Endothelial cell of umbilical vein (primary cell): ENCODE results near the gene ATP5ME. TPM values are rescaled to one million over a fixed set of nuclear protein-coding genes. Genes with fewer than 3 reads are reported as not detected.

Experiments
- BruUV-seq: library from RNA; stranded (reverse); fragments of 400-500 nt; replicated peaks from 2 replicates; lab custom pipeline; 2021; lab: Mats Ljungman, UMichigan
- CTCF ChIA-PET: fragments of 300-600, 350-600 bp; sonication (Branson Sonifier 250); formaldehyde crosslinking; loops from one replicate; lab custom pipeline; 2021; ENCODE audit warnings: antibody characterized with exemption, inconsistent platforms; lab: Charles Lee
- POLR2A ChIA-PET: fragments of 300-600, 350-600 bp; sonication (Branson Sonifier 250); formaldehyde crosslinking; loops from one replicate; lab custom pipeline; 2021; ENCODE audit warnings: antibody characterized with exemption, inconsistent platforms; lab: Charles Lee
- DNase-seq: peaks from one replicate; pipeline ENCODE4 v3.0.0-alpha.2; 2011; ENCODE audit warnings: low read depth, low spot score
- FAIRE-seq: peaks from 2 replicates; lab custom pipeline; 2011; peaks lifted over from hg19 to GRCh38; lab: Jason Lieb, UNC
- H2AFZ ChIP-seq: 2 replicates; pipeline ENCODE4 v1.6.0; 2012; ENCODE audit warnings: low read depth, low read length, control low read depth, inconsistent platforms
- H3K27ac ChIP-seq: 2 replicates; pipeline ENCODE4 v1.5.1; 2011; ENCODE audit warnings: low read depth, mild to moderate bottlenecking, control low read depth, low read length, moderate library complexity; ENCODE audit not compliant: insufficient read depth
- H3K27me3 ChIP-seq, 2 experiments: 2 replicates each; pipeline versions ENCODE4 v1.6.0 to v1.6.1; 2011; ENCODE audit warnings: low read length in 2 of 2, mixed read lengths in 1 of 2; ENCODE audit not compliant: control insufficient read depth in 2 of 2, insufficient read depth in 2 of 2
- H3K36me3 ChIP-seq, 2 experiments: 2 replicates in 1 of 2; 3 replicates in 1 of 2; pipeline ENCODE4 v1.5.1; 2011; ENCODE audit warnings: low read length in 2 of 2, mild to moderate bottlenecking in 1 of 2, moderate library complexity in 1 of 2; ENCODE audit not compliant: control insufficient read depth in 2 of 2, insufficient read depth in 2 of 2; ENCODE audit errors: extremely low read depth in 1 of 2
- H3K4me1 ChIP-seq: 3 replicates; pipeline ENCODE4 v1.5.1; 2011; ENCODE audit warnings: mild to moderate bottlenecking, low read length; ENCODE audit not compliant: control insufficient read depth, insufficient read depth; ENCODE audit errors: extremely low read depth
- H3K4me2 ChIP-seq: 2 replicates; pipeline ENCODE4 v1.6.1; 2011; ENCODE audit warnings: low read length, control low read depth, mixed read lengths; ENCODE audit not compliant: insufficient read depth
- H3K4me3 ChIP-seq, 3 experiments: fragments of 200-600 bp in 1 of 3; sonication (generic), shearing (Covaris generic) in 1 of 3; replicated peaks in 1 of 3; 2 replicates each; pipeline ENCODE4 v1.5.1; 2011 to 2016; ENCODE audit warnings: control low read depth in 3 of 3, low read length in 3 of 3, mild to moderate bottlenecking in 2 of 3, inconsistent platforms in 1 of 3, low read depth in 1 of 3, moderate library complexity in 1 of 3; ENCODE audit not compliant: insufficient read depth in 1 of 3
- H3K79me2 ChIP-seq: 2 replicates; pipeline ENCODE4 v1.6.0; 2012; ENCODE audit warnings: low read length, inconsistent platforms; ENCODE audit not compliant: control insufficient read depth, insufficient read depth
- H3K9ac ChIP-seq: replicated peaks from 2 replicates; pipeline ENCODE3; 2011; ENCODE audit warnings: low read length, control low read depth; ENCODE audit not compliant: insufficient read depth; ENCODE audit errors: extremely low read depth
- H3K9me1 ChIP-seq: replicated peaks from 3 replicates; pipeline ENCODE4 v1.6.0; 2011; ENCODE audit warnings: mild to moderate bottlenecking, low read length; ENCODE audit not compliant: control insufficient read depth, insufficient read depth; ENCODE audit errors: extremely low read depth
- H3K9me3 ChIP-seq: replicated peaks from 2 replicates; pipeline ENCODE4 v1.5.1; 2012; ENCODE audit warnings: low read length, inconsistent platforms; ENCODE audit not compliant: control insufficient read depth, insufficient read depth
- H4K20me1 ChIP-seq: replicated peaks from 2 replicates; pipeline ENCODE3; 2011; ENCODE audit warnings: mild to moderate bottlenecking, low read length; ENCODE audit not compliant: control insufficient read depth, insufficient read depth; ENCODE audit errors: extremely low read depth
- EZH2 ChIP-seq: IDR thresholded peaks from 2 replicates; pipeline ENCODE4 v1.6.1; 2012; ENCODE audit warnings: borderline replicate concordance, low read depth, mild to moderate bottlenecking, moderate library complexity, low read length, inconsistent platforms; ENCODE audit not compliant: severe bottlenecking
- FOS ChIP-seq: IDR thresholded peaks from 2 replicates; pipeline ENCODE4 v1.6.1; 2011; ENCODE audit warnings: mild to moderate bottlenecking, low read length, moderate library complexity, borderline replicate concordance; ENCODE audit not compliant: insufficient read depth
- GATA2 ChIP-seq: IDR thresholded peaks from 2 replicates; pipeline ENCODE4 v1.7.0; 2011; ENCODE audit warnings: low read depth, mild to moderate bottlenecking, moderate library complexity, mixed read lengths, low read length; ENCODE audit not compliant: insufficient read length, insufficient read depth
- JUN ChIP-seq: IDR thresholded peaks from 2 replicates; pipeline ENCODE4 v1.6.1; 2011; ENCODE audit warnings: borderline replicate concordance, low read depth; ENCODE audit not compliant: insufficient read length, insufficient read depth
- MAX ChIP-seq: IDR thresholded peaks from 2 replicates; pipeline ENCODE4 v1.6.1; 2011; ENCODE audit not compliant: insufficient read depth, insufficient read length
- MYC ChIP-seq: IDR thresholded peaks from one replicate; pipeline ENCODE4 v1.6.1; 2011; ENCODE audit warnings: mild to moderate bottlenecking, low read depth, low read length
- POLR2A ChIP-seq: IDR thresholded peaks from 2 replicates; pipeline ENCODE4 v1.6.1; 2012; ENCODE audit warnings: low read depth, mild to moderate bottlenecking, control low read depth, low read length
- POLR2AphosphoS5 ChIP-seq: IDR thresholded peaks from 2 replicates; pipeline ENCODE4 v1.6.1; 2012; ENCODE audit warnings: low read depth, mild to moderate bottlenecking, control low read depth, low read length, moderate library complexity; ENCODE audit not compliant: insufficient read depth
- dilution Hi-C: fragments of 300-500 bp; cut with MboI; formaldehyde crosslinking; loops from one replicate; pipeline ENCODE4 v1.15.0; 2019; ENCODE audit warnings: low sequenced_read_pairs; ENCODE audit not compliant: extremely low pct_ligation_motif_present
- intact Hi-C: fragments of 100-400 bp; cut with micrococcal nuclease; formaldehyde crosslinking; loops from one replicate; pipeline ENCODE4 v1.10.0; 2022
- polyA plus RNA-seq, 4 experiments: library from polyadenylated mRNA; depleted of rRNA in 3 of 4; stranded (reverse) in 3 of 4; unstranded in 1 of 4; fragments of >200 nt; gene quantifications; 2 replicates each; pipeline versions ENCODE4 v1.2.1 to v1.2.3, GENCODE V29; 2011 to 2012; ENCODE audit warnings: missing spikeins in 1 of 4
- total RNA-seq: library from RNA; stranded (reverse); gene quantifications from 2 replicates; pipeline ENCODE4 v1.2.3, GENCODE V29; 2021
- TF ChIP-seq, protein P1 (sequence below), 2 donors: IDR thresholded peaks; 1 replicate in 1 of 2; 2 replicates in 1 of 2; pipeline ENCODE4 v1.5.1; 2011; ENCODE audit warnings: low read length in 2 of 2, mild to moderate bottlenecking in 2 of 2, moderate library complexity in 2 of 2, control low read depth in 1 of 2, inconsistent platforms in 1 of 2, low read depth in 1 of 2; ENCODE audit not compliant: insufficient read depth in 1 of 2; ENCODE audit errors: extremely low read depth in 1 of 2

The ATP5ME gene
- total and polyA plus RNA-seq, 2 donors (not counting 3 experiments of a cell fraction or from before 2014, with no cell fraction given), result 303 to 304 TPM

- H3K36me3 ChIP-seq, result no peaks in the 10 kb centered on the region
- FAIRE-seq, result no peak
- H3K4me2 ChIP-seq, result no peak overlapping the region
- H3K9ac ChIP-seq, result no peak overlapping the region
- H3K27me3 ChIP-seq, result no peaks in the 10 kb centered on the region
- H3K27ac ChIP-seq, result no peak overlapping the region
- POLR2A ChIA-PET, result no interaction called here
- no peak for DNase-seq
- H2AFZ ChIP-seq, result no peak overlapping the region
- H3K9me1 ChIP-seq, result no peaks in the 10 kb centered on the region
- dilution Hi-C loops (no loop called here), intact Hi-C loops (no loop called here)
- no peaks in the 10 kb centered on the region for H3K4me1 ChIP-seq
- BruUV-seq, result no TSS peak
- no peak overlapping the region for H3K4me3 ChIP-seq
- no peaks in the 10 kb centered on the region for H3K79me2 ChIP-seq
- CTCF ChIA-PET, result interaction anchor here (0.9 kb wide), 1 partner anchor 11 kb away, joined by 3 read pairs; no protein-coding TSS in a partner anchor
- no peaks in the 10 kb centered on the region for H4K20me1 ChIP-seq
- TF ChIP-seq MYC (no peak), EZH2 (no peak)
- H3K9me3 ChIP-seq, result no peaks in the 10 kb centered on the region
Observed at GRCh38 chr4:648579-649292, 25.3 kb downstream of the ATP5ME start.

DNA sequence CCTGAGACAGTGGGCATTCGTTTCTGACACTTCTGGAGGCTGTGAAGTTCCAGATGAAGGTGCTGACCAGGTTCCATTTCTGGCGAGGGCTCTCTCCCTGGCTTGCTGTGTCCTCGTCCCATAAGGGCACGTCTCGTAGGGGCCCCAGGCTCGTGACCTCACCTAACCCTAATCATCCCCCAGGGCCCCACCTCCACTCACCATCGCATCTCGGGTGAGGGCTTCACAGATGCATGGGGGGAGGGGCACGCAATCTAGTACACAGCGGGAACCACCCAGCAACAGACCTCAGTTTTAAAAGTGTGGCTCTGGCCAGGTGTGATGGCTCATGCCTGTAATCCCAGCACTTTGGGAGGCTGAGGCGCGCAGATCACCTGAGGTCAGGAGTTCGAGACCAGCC, 26.6 kb downstream of the ATP5ME start:
- CTCF ChIA-PET, result no interaction called here
- no peak for FAIRE-seq
- H3K9me1 ChIP-seq, result no peaks in the 10 kb centered on the region
- intact Hi-C loops (no loop called here), dilution Hi-C loops (no loop called here)
- no peak overlapping the region for H3K4me2 ChIP-seq
- no peaks in the 10 kb centered on the region for H3K36me3 ChIP-seq
- POLR2A ChIA-PET, result no interaction called here
- H3K4me3 ChIP-seq, result no peak overlapping the region
- no peaks in the 10 kb centered on the region for H4K20me1 ChIP-seq
- BruUV-seq, result no TSS peak
- H3K79me2 ChIP-seq, result no peaks in the 10 kb centered on the region
- no peak for TF ChIP-seq EZH2
- TF ChIP-seq JUN, result no peak
- TF ChIP-seq, protein P1, sequence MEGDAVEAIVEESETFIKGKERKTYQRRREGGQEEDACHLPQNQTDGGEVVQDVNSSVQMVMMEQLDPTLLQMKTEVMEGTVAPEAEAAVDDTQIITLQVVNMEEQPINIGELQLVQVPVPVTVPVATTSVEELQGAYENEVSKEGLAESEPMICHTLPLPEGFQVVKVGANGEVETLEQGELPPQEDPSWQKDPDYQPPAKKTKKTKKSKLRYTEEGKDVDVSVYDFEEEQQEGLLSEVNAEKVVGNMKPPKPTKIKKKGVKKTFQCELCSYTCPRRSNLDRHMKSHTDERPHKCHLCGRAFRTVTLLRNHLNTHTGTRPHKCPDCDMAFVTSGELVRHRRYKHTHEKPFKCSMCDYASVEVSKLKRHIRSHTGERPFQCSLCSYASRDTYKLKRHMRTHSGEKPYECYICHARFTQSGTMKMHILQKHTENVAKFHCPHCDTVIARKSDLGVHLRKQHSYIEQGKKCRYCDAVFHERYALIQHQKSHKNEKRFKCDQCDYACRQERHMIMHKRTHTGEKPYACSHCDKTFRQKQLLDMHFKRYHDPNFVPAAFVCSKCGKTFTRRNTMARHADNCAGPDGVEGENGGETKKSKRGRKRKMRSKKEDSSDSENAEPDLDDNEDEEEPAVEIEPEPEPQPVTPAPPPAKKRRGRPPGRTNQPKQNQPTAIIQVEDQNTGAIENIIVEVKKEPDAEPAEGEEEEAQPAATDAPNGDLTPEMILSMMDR (IDR thresholded peaks at IDR 0.05; ENCODE audit: extremely low read depth in 1 of 2, insufficient read depth in 1 of 2, low read depth in 1 of 2, low read length in 2 of 2), result no peak
- TF ChIP-seq MAX, result no peak
- no peak for TF ChIP-seq FOS
- TF ChIP-seq MYC, result no peak
- TF ChIP-seq GATA2, result no peak
- no peak for TF ChIP-seq POLR2A
- TF ChIP-seq POLR2AphosphoS5, result no peak
- H3K27ac ChIP-seq, result no peak overlapping the region
- H2AFZ ChIP-seq, result no peak overlapping the region
- H3K9me3 ChIP-seq, result no peaks in the 10 kb centered on the region
- H3K4me1 ChIP-seq, result no peaks in the 10 kb centered on the region
- no peak for DNase-seq
- no peaks in the 10 kb centered on the region for H3K27me3 ChIP-seq
- no peak overlapping the region for H3K9ac ChIP-seq
